Measurements from ENCODE around the gene PREX1. TPM values are rescaled to one million over a fixed set of nuclear protein-coding genes. Genes with fewer than 3 reads are reported as not detected.

Gene PREX1
- total and polyA plus RNA-seq, 2 donors from 2014 or later, result 8.5 to 38.2 TPM

- no peak for DNase-seq
- intact Hi-C loops (cut with DNase I), result no loop called here
- no peak for FAIRE-seq
- H3K4me1 ChIP-seq (ENCODE audit: control insufficient read depth in 2 of 3, insufficient read depth in 2 of 3, low read depth in 1 of 3, low read length in 3 of 3), result peaks cover 0 to 3% (median 0%) of the 10 kb centered on the region in 3 donors
- H3K9ac ChIP-seq (ENCODE audit: low read length in 3 of 3), result no peak overlapping the region
- H3K4me3 ChIP-seq (ENCODE audit: low read length in 3 of 3), result no peak overlapping the region
- H3K27me3 ChIP-seq (ENCODE audit: control insufficient read depth, insufficient read depth, low read length), result no peaks in the 10 kb centered on the region
- no peak for TF ChIP-seq CTCF (IDR thresholded peaks at IDR 0.05; ENCODE audit: borderline replicate concordance, extremely low read depth, insufficient read depth)
- no peaks in the 10 kb centered on the region for H3K9me3 ChIP-seq (ENCODE audit: control insufficient read depth in 2 of 3, insufficient read depth in 1 of 3, low read length in 3 of 3)
- no peaks in the 10 kb centered on the region for H3K36me3 ChIP-seq (ENCODE audit: control insufficient read depth in 2 of 3, insufficient read depth in 3 of 3, low read length in 3 of 3)
- no peak overlapping the region for H3K27ac ChIP-seq (ENCODE audit: low read depth in 2 of 2, low read length in 2 of 2)
These were observed 250.2 kb downstream of the PREX1 start for GRCh38 chr20:48577557-48577956.

- no peak overlapping the region for H3K27ac ChIP-seq (ENCODE audit: low read depth in 2 of 2, low read length in 2 of 2)
- no peak overlapping the region for H3K9ac ChIP-seq (ENCODE audit: low read length in 3 of 3)
- DNase-seq, result no peak
- no peak for TF ChIP-seq CTCF (IDR thresholded peaks at IDR 0.05; ENCODE audit: borderline replicate concordance, extremely low read depth, insufficient read depth)
- intact Hi-C loops (cut with DNase I), result no loop called here
- peaks cover 0 to 3% (median 0%) of the 10 kb centered on the region in 3 donors for H3K4me1 ChIP-seq (ENCODE audit: control insufficient read depth in 2 of 3, insufficient read depth in 2 of 3, low read depth in 1 of 3, low read length in 3 of 3)
- no peak for FAIRE-seq
- no peaks in the 10 kb centered on the region for H3K9me3 ChIP-seq (ENCODE audit: control insufficient read depth in 2 of 3, insufficient read depth in 1 of 3, low read length in 3 of 3)
- no peaks in the 10 kb centered on the region for H3K36me3 ChIP-seq (ENCODE audit: control insufficient read depth in 2 of 3, insufficient read depth in 3 of 3, low read length in 3 of 3)
- H3K27me3 ChIP-seq (ENCODE audit: control insufficient read depth, insufficient read depth, low read length), result no peaks in the 10 kb centered on the region
- H3K4me3 ChIP-seq (ENCODE audit: low read length in 3 of 3), result no peak overlapping the region
These were observed 253.4 kb downstream of the PREX1 start for GRCh38 chr20:48574383-48574782.

Other genes starting within 250 kb of the PREX1 start
- 36.9 TPM for gene ARFGEF2, start 93.7 kb upstream of the PREX1 start, total RNA-seq
- 7.4 TPM for gene ARFGEF2, start 93.7 kb upstream of the PREX1 start, polyA plus RNA-seq (ENCODE audit: insufficient read depth, low read depth, low replicate concordance)
- 39.6 TPM for gene CSE1L, start 218.3 kb upstream of the PREX1 start, total RNA-seq
- gene CSE1L, start 218.3 kb upstream of the PREX1 start, polyA plus RNA-seq (ENCODE audit: insufficient read depth, low read depth, low replicate concordance), result 32.4 TPM

Measured in kidney (tissue), 14 donors.